Astrocyte (in vitro differentiated cells and primary cell): Measurements from ENCODE around the gene SCN8A. TPM values are rescaled to one million over a fixed set of nuclear protein-coding genes. Genes with fewer than 3 reads are reported as not detected.

Source experiments
- DNase-seq: peaks from one replicate; pipeline ENCODE4 v3.0.0-alpha.2; 2010; ENCODE audit warnings: low read depth
- FAIRE-seq: peaks from 2 replicates; lab custom pipeline; 2011; peaks lifted over from hg19 to GRCh38; lab: Jason Lieb, UNC
- H2AFZ ChIP-seq: 2 replicates; pipeline ENCODE4 v1.6.0; 2012; ENCODE audit warnings: low read depth, low read length, inconsistent platforms
- H3K27ac ChIP-seq: 2 replicates; pipeline ENCODE4 v1.5.1; 2011; ENCODE audit warnings: low read depth, low read length, inconsistent platforms
- H3K27me3 ChIP-seq: 2 replicates; pipeline ENCODE4 v1.6.0; 2011; ENCODE audit warnings: low read length, inconsistent platforms; ENCODE audit not compliant: insufficient read depth
- H3K36me3 ChIP-seq: 2 replicates; pipeline ENCODE4 v1.5.1; 2011; ENCODE audit warnings: low read length, inconsistent platforms; ENCODE audit not compliant: insufficient read depth
- H3K4me1 ChIP-seq: 2 replicates; pipeline ENCODE4 v1.5.1; 2011; ENCODE audit warnings: low read length, inconsistent platforms; ENCODE audit not compliant: insufficient read depth
- H3K4me2 ChIP-seq: 2 replicates; pipeline ENCODE4 v1.6.0; 2012; ENCODE audit warnings: low read length, inconsistent platforms
- H3K4me3 ChIP-seq: 2 replicates; pipeline ENCODE4 v1.5.1; 2011; ENCODE audit warnings: low read depth, mild to moderate bottlenecking, low read length, inconsistent platforms; ENCODE audit not compliant: insufficient read depth
- H3K79me2 ChIP-seq: 2 replicates; pipeline ENCODE4 v1.6.0; 2012; ENCODE audit warnings: mild to moderate bottlenecking, low read length, inconsistent platforms; ENCODE audit not compliant: insufficient read depth
- H3K9ac ChIP-seq: 2 replicates; pipeline ENCODE4 v1.6.0; 2012; ENCODE audit warnings: mild to moderate bottlenecking, low read length, inconsistent platforms
- H3K9me3 ChIP-seq: 2 replicates; pipeline ENCODE4 v1.5.1; 2012; ENCODE audit warnings: low read depth, mild to moderate bottlenecking, low read length, inconsistent platforms; ENCODE audit not compliant: insufficient read depth
- H4K20me1 ChIP-seq: 2 replicates; pipeline ENCODE4 v1.6.0; 2012; ENCODE audit warnings: low read length, inconsistent platforms; ENCODE audit not compliant: insufficient read depth
- H3K27ac Mint-ChIP-seq: one replicate; pipeline ENCODE4 v1.8.0; 2021; ENCODE audit warnings: mild to moderate bottlenecking, mixed read lengths; ENCODE audit not compliant: unreplicated experiment
- H3K27me3 Mint-ChIP-seq: one replicate; pipeline ENCODE4 v1.8.0; 2021; ENCODE audit warnings: low read depth, mixed read lengths; ENCODE audit not compliant: unreplicated experiment
- H3K36me3 Mint-ChIP-seq: one replicate; pipeline ENCODE4 v1.8.0; 2021; ENCODE audit warnings: low read depth, mixed read lengths; ENCODE audit not compliant: unreplicated experiment
- H3K4me1 Mint-ChIP-seq: one replicate; pipeline ENCODE4 v1.8.0; 2021; ENCODE audit warnings: low read depth, mixed read lengths; ENCODE audit not compliant: unreplicated experiment
- H3K4me3 Mint-ChIP-seq: one replicate; pipeline ENCODE4 v1.8.0; 2021; ENCODE audit warnings: mild to moderate bottlenecking, moderate library complexity, mixed read lengths; ENCODE audit not compliant: unreplicated experiment
- H3K9me3 Mint-ChIP-seq: one replicate; pipeline ENCODE4 v1.8.0; 2021; ENCODE audit warnings: mild to moderate bottlenecking, mixed read lengths; ENCODE audit not compliant: unreplicated experiment
- CTCF ChIP-seq: IDR thresholded peaks from 2 replicates; pipeline ENCODE4 v1.5.1; 2011; ENCODE audit warnings: low read depth, mild to moderate bottlenecking, inconsistent platforms, low read length, moderate library complexity; ENCODE audit not compliant: insufficient read depth
- EZH2 ChIP-seq: IDR thresholded peaks from 2 replicates; pipeline ENCODE4 v1.6.1; 2012; ENCODE audit warnings: mild to moderate bottlenecking, low read length, inconsistent platforms; ENCODE audit not compliant: insufficient read depth
- total RNA-seq: library from RNA; stranded (reverse); gene quantifications from 2 replicates; pipeline ENCODE4 v1.2.1, GENCODE V29; 2021

The SCN8A gene
- total RNA-seq, 1 donor from 2014 or later: 6.5 TPM

DNA sequence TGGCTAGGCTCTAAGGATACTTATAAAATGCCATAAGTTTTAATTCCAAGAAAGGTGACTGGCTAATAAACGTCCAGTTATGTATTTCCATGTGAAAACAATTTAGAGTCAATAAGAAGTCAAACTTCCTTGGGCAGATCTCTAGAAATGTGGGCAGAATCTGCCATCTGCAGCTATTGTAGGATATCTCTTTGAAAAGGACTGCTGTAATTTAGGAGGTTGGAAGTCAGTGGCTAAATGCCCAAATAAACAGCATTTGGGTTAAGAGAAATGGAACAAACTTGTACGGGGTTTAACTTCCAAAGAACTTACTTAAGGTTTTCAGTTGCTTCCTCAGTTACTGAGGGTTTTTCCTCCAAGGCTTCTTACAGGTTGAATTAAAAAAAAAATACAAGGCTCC lies 135.9 kb downstream of the SCN8A start:
- Histone ChIP-seq H2AFZ (no peak overlapping the region), H3K4me2 (no peak overlapping the region), H3K27me3 (no peaks in the 10 kb centered on the region), H3K9me3 (no peaks in the 10 kb centered on the region), H3K27ac (no peak overlapping the region), H4K20me1 (peaks cover 4% of the 10 kb centered on the region), H3K4me1 (no peaks in the 10 kb centered on the region), H3K79me2 (no peaks in the 10 kb centered on the region), H3K36me3 (no peaks in the 10 kb centered on the region), H3K4me3 (no peak overlapping the region), H3K9ac (no peak overlapping the region)
- TF ChIP-seq EZH2 (no peak), CTCF (no peak)
- no peak overlapping the region for H3K27ac Mint-ChIP-seq
- DNase-seq: no peak
- FAIRE-seq: no peak
- no peaks in the 10 kb centered on the region for H3K9me3 Mint-ChIP-seq
- H3K27me3 Mint-ChIP-seq: peaks cover 3% of the 10 kb centered on the region
- no peaks in the 10 kb centered on the region for H3K4me1 Mint-ChIP-seq
- no peak overlapping the region for H3K4me3 Mint-ChIP-seq
- peaks cover 8% of the 10 kb centered on the region for H3K36me3 Mint-ChIP-seq

GRCh38 chr12:51729331-51729730 lies 138.3 kb downstream of the SCN8A start:
- Mint-ChIP-seq H3K36me3 (peaks cover 7% of the 10 kb centered on the region), H3K4me1 (no peaks in the 10 kb centered on the region), H3K4me3 (no peak overlapping the region), H3K27ac (no peak overlapping the region), H3K9me3 (peaks cover 4% of the 10 kb centered on the region), H3K27me3 (no peaks in the 10 kb centered on the region)
- H4K20me1 ChIP-seq: no peaks in the 10 kb centered on the region
- H3K4me2 ChIP-seq: no peak overlapping the region
- H3K9ac ChIP-seq: no peak overlapping the region
- H3K4me1 ChIP-seq: no peaks in the 10 kb centered on the region
- no peaks in the 10 kb centered on the region for H3K36me3 ChIP-seq
- H3K9me3 ChIP-seq: no peaks in the 10 kb centered on the region
- H2AFZ ChIP-seq: no peak overlapping the region
- no peaks in the 10 kb centered on the region for H3K27me3 ChIP-seq
- no peak for DNase-seq
- H3K4me3 ChIP-seq: no peak overlapping the region
- no peak for TF ChIP-seq CTCF
- TF ChIP-seq EZH2: no peak
- H3K79me2 ChIP-seq: no peaks in the 10 kb centered on the region
- no peak overlapping the region for H3K27ac ChIP-seq
- no peak for FAIRE-seq

DNA sequence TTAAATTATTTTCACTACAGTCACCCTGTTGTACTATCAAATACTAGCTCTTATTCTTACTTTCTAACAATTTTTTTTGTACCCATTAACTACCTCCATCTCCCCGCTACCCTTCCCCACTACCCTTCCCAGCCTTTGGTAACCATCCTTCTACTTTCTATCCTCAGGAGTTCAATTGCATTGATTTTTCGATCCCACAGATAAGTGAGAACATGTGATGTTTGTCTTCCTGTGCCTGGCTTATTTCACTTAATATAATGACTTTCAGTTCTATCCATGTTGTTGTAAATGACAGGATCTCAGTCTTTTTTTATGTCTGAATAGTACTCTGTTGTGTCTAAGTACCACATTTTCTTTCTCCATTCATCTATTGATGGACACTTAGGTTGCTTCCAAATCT lies 139.7 kb downstream of the SCN8A start:
- Mint-ChIP-seq H3K36me3 (peaks cover 7% of the 10 kb centered on the region), H3K9me3 (peaks cover 4% of the 10 kb centered on the region), H3K27ac (no peak overlapping the region), H3K27me3 (no peaks in the 10 kb centered on the region), H3K4me1 (no peaks in the 10 kb centered on the region), H3K4me3 (no peak overlapping the region)
- Histone ChIP-seq H3K4me2 (no peak overlapping the region), H3K36me3 (no peaks in the 10 kb centered on the region), H3K27me3 (no peaks in the 10 kb centered on the region), H3K9me3 (no peaks in the 10 kb centered on the region), H3K27ac (no peak overlapping the region), H3K79me2 (no peaks in the 10 kb centered on the region), H3K9ac (no peak overlapping the region), H4K20me1 (no peaks in the 10 kb centered on the region), H3K4me3 (no peak overlapping the region), H3K4me1 (no peaks in the 10 kb centered on the region), H2AFZ (no peak overlapping the region)
- FAIRE-seq (no peak), DNase-seq (no peak)
- TF ChIP-seq EZH2: no peak
- no peak for TF ChIP-seq CTCF
